Subcutaneous adipose tissue (tissue), 4 donors: ENCODE results near the gene DIS3L. TPM values are rescaled to one million over a fixed set of nuclear protein-coding genes. Genes with fewer than 3 reads are reported as not detected.

Experiments
- total RNA-seq, 4 donors: library from RNA; depleted of rRNA; stranded (reverse); fragments of >200 nt; gene quantifications; one replicate each; pipeline ENCODE4 v1.1.0, GENCODE V29; 2016
- TF ChIP-seq, protein P1 (sequence below): fragments of 450-650 bp; IDR thresholded peaks from one replicate; pipeline ENCODE4 v1.5.1; 2016; ENCODE audit warnings: low read depth, mild to moderate bottlenecking, control low read depth, antibody characterized with exemption, moderate library complexity

Gene DIS3L
- total RNA-seq, 4 donors from 2014 or later = 49.5 to 64.5 (median 55.2) TPM

DNA sequence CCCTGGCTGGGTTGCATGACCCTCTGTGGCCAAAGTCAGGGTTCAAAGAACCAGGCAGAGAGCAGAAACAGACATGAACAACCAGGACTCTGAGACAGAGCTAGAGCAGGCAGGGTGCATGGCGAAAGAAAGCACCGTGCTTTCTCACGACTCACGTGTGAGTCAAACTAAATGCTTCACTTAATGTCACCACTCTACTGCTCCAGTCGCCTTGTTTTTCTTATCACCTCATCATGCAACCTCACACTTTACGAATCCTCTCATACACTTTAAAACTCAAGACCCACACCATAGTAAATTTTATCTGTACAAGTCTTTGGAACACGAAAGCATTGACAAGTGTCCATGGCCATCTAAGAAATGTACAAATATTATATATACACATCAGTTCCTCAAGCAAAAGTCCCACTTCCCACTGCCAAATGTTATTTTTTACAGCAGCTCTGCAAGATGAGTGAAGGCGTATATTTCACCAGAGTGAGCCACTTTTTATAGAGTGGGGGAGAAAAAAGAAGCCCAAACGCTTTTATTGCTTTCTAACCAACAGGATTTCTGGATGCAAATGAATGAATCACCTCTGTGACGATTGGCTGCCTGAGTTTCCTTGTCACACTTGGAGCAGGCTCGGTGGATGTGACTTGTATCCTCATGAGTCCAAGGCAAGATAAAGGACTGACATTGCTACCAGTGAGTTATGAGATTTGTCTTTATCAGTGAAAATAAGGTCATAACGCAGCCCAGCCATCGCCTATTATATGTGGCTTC is 23.9 kb upstream of the DIS3L start:
- TF ChIP-seq, protein P1, sequence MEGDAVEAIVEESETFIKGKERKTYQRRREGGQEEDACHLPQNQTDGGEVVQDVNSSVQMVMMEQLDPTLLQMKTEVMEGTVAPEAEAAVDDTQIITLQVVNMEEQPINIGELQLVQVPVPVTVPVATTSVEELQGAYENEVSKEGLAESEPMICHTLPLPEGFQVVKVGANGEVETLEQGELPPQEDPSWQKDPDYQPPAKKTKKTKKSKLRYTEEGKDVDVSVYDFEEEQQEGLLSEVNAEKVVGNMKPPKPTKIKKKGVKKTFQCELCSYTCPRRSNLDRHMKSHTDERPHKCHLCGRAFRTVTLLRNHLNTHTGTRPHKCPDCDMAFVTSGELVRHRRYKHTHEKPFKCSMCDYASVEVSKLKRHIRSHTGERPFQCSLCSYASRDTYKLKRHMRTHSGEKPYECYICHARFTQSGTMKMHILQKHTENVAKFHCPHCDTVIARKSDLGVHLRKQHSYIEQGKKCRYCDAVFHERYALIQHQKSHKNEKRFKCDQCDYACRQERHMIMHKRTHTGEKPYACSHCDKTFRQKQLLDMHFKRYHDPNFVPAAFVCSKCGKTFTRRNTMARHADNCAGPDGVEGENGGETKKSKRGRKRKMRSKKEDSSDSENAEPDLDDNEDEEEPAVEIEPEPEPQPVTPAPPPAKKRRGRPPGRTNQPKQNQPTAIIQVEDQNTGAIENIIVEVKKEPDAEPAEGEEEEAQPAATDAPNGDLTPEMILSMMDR = no peak

DNA sequence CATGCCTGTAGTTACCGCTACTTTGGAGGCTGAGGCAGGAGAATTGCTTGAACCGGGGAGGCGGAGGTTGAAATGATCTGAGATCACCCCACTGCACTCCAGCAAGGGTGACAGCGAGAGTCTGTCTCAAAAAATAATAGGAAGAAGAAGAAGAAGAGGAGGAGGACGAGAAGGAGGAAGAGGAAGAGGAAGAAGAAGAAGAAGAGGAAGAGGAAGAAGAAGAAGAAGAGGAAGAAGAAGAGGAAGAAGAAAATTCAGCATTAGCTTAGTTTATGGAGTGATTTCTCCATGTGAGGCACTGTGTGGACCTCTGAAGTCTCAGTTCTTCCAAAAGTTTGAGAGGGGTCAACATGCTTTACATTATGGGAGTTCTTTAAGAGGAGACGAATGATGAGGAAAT is 22.4 kb upstream of the DIS3L start:
- TF ChIP-seq, protein P1 = no peak

DNA sequence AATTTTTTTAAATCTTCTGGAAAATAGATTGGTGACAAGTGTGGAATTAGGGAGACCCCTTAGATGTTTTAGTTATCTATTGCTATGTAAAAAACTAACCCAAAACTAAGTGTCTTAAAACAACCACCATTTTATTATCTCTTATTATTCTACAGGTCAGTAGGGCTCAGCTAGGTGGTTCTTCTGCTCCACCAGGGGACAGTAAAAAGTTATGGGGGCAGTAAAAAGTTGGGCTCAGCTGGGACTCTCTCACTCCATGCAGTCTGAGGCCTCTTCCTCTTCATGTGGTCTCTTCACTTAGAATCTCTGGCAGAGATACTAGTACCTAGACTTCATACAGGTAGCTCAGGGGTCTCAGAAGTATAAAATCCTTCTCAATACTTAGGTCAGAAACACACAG is 18.0 kb upstream of the DIS3L start:
- TF ChIP-seq, protein P1 = no peak

DNA sequence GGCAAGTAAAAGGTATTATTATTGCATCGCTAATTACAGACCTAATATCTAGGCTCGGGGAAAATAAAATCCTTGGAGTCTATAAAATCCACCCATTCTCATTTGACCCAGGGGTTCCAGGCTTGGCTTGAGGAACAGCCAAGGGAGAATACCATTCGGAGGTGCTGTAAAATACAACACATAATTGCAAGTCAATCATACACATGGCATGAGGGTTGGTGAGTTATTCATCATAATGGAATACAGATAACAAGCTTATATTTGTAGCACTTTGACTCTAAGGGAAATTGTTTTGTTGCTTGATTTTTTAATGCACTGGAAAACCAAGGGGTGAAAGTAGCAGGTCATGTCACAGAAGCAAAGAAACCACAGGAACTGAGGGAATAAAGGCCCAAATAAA is 16.8 kb upstream of the DIS3L start:
- TF ChIP-seq, protein P1 = no peak

DNA sequence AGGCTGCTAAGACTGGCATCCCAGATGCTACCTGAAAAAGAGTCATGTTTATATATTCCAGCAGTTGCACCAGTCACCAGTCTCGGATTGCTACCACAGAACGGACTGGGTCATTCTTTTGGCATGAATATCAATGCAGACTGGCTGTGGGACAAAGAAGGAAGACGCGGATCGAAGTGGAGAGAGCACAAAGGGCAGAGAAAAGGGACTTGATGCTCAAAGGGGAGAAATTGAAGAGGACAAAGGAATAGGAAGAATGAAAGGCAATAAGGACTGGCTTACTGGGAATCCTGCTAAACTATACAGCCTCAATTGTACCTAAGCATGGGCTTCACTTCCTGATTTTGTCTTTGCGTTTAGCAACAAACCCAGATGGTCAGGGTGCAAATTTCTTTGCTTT is 15.3 kb upstream of the DIS3L start:
- TF ChIP-seq, protein P1 = no peak

DNA sequence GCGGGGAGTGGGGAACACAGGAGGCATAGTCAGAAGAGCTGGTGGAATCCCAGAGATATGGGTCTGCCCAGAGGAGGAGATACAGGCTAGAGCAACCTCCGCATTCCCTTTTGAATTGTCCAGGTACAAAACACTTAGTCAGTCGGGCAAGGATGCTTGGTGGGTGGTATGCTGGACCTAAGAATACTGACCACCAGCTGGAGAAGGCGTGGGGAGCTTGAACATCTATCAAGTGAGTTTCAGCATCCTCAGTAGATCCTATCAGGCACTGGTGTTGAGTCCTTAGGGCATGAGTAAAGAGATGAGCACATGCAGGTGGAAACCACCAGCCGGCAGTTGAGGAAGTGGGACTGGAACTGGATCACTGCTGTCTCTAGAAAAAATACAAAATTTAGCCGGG is 14.7 kb upstream of the DIS3L start:
- TF ChIP-seq, protein P1 = no peak

DNA sequence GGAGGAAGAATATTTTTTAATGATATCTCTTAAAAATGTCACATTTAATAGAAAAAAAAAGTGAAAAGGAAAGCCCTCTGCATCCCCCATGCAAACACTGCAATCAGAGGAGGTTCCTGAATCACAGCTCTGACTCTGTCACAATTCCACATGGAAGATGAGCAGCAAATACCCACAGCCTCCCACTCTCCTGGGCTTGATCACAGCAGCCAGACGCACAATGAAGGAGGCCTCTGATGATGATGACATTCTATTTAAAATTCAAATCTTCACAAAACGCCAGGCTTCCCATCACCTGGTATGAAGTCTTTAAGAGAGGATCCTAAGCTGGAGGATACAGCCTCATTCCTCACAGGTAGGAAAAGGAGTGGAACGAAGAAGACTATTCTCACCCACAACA is 9.1 kb upstream of the DIS3L start:
- TF ChIP-seq, protein P1 = no peak
